ENCODE data around the gene ROS1. TPM values are rescaled to one million over a fixed set of nuclear protein-coding genes. Genes with fewer than 3 reads are reported as not detected.
A peak's percentile ranks its signal among the peaks of the same experiment; 100 is the strongest.

Gene ROS1
- total RNA-seq, 1 experiment from 2014 or later: 0.43 TPM

DNA sequence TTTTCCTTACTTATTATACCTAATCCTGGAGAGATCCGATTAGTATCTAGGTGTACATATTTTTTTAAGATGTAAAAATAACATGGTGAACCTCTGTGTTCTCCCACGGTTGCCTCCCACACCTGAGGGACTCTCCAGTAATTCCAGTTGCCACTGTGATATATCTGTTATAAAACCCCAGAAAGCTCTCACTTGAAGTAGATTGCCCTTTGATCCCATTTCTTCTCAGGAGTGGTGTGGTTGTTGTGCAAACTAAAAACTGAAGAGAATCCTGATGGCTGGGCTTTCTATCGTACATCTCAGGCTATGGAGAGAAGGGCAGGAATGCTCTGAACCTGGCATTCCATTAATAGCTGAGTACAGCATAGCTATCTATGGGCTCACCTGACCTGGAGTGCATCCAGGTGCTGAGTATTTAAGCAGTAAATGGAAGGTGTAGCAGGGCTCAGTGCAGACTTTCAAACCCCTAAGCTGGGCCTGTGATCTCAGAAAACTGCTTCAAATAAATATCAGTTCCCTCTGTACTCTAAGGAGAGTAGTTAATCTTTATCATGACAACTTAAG, 119.4 kb downstream of the ROS1 start:
- H3K9me3 ChIP-seq: no peaks in the 10 kb centered on the region
- no peak overlapping the region for H3K4me3 ChIP-seq
- no peaks in the 10 kb centered on the region for H3K36me3 ChIP-seq
- no peaks in the 10 kb centered on the region for H3K27me3 ChIP-seq
- no peak for DNase-seq

DNA sequence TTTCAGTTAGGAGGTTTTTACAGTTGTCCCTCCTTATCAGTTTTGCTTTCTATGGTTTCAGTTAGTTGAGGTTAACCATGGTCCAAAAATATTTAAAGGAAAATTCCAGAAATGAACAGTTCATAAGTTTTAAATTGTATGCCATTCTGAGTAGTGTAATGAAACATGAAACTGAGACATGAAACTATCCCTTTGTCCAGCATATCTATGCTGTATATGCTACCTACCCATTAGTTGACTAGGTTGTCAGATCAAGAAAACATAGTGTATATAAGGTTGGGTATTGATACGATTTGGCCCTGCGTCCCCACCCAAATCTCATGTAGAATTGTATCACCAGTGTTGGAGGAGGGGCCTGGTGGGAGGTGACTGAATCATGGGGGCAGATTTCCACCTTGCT, 121.3 kb downstream of the ROS1 start:
- no peak overlapping the region for H3K4me3 ChIP-seq
- H3K9me3 ChIP-seq: no peaks in the 10 kb centered on the region
- no peaks in the 10 kb centered on the region for H3K36me3 ChIP-seq
- no peaks in the 10 kb centered on the region for H3K27me3 ChIP-seq
- no peak for DNase-seq

DNA sequence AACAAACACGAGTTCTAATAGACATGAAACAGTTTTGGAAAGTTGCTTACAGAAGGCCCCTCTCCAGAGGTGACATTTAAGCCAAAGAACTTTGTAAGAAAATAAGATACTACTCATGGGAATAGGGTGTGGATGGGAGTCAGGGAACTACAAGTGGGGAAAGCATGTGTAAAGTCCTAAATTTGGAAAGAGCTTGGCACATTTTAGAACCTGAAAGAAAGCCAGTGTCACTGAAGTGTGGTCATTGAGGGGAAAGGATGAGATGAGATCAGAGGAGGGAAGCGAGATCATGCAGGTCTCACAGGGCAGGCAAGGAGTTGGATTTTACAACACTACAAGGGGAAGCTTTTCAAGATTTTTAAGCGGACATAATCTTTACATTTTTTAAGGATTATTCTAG, 122.4 kb downstream of the ROS1 start:
- DNase-seq: no peak
- Histone ChIP-seq H3K27me3 (no peaks in the 10 kb centered on the region), H3K36me3 (no peaks in the 10 kb centered on the region), H3K4me3 (no peak overlapping the region), H3K9me3 (no peaks in the 10 kb centered on the region)

DNA sequence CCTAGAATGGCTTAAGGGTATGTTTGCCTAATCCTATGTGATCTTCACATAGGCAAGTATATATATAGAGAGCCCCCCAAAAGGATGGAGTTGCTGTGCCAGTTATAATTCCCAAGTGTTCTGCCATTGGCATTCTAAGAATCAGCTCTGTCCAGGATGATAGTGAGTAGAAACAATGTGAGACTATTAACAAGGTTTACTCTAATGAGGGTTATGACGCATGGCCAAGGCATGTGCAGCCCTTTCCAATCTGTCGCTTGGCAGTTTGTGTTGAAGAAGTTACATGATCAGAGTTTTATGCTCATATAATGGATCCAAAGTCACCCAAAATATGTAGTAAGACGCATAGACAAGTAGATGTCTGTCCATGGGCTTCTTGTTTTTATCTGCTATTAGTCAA, 126.8 kb downstream of the ROS1 start:
- no peak overlapping the region for H3K4me3 ChIP-seq
- no peaks in the 10 kb centered on the region; the same call in 1 of the 2 replicates for H3K9me3 ChIP-seq
- no peaks in the 10 kb centered on the region for H3K36me3 ChIP-seq
- peak; percentile 24 for DNase-seq
- no peaks in the 10 kb centered on the region for H3K27me3 ChIP-seq

DNA sequence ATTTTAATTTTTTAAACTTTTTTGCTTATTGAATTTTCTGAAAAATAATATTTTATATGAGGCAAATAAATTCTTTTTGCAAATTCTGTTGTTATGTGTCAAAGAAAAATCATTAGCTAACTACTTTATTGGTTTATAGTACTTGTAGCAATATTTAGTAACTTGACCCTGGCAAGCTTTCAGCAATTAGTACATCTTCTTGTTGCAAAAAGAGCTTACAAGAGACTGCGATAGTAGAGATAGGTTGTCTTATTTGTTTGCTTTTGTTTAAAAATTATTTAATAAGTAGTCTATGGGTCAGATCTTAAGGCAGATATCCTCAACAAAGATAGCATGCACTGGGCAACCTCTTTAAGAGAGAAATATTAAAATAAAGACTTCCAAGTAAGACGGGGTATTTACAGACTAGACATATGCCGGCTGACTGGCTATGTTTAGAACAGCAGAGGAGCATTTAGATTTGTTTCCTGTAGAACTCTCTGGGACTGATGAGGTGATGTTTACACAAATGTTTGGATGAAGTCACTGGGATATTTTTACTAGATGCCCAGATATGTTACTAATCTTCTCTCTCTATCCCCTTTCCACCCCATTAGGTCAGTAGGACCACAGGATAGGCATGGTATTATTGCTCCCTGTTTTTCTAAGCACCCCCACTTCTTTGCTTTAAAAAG, 135.4 kb downstream of the ROS1 start:
- no peak for DNase-seq

DNA sequence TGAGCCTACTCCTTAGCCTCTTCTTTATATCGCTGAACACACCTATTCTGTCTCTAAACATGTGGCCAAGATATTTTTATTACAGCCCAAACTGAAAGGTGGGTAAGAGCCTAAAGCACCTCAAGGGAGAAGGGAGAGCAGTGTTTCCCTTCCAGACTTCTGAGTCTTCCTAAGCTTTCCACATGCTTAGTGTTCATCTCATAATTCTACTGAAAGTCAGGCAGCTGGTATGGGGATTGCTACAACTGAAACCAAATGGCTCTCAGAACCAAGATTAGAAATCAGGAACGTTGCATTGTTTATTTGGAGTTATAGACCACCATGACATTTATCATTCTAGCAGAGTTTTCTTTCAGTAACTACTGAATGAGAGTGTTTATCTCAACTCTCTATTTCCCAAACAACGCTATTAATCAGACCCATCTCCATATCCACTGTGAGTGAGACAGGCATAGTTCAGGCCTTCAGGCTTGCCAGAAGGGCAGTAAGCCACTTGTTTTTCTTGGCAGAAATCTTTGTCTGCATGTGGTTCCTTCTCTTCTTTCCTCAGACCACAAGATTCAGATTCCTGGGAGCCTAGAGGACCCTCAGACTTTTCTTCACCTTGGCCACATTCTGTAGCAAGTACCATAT, 137.5 kb downstream of the ROS1 start:
- no peaks in the 10 kb centered on the region for H3K36me3 ChIP-seq
- no peak overlapping the region for H3K4me3 ChIP-seq
- DNase-seq: peak; percentile 13
- H3K9me3 ChIP-seq: no peaks in the 10 kb centered on the region
- H3K27me3 ChIP-seq: no peaks in the 10 kb centered on the region

More for the DNA sequence above, 135.4 kb downstream of the ROS1 start:
- Histone ChIP-seq H3K9me3 (no peaks in the 10 kb centered on the region; the same call in 1 of the 2 replicates), H3K4me3 (no peak overlapping the region), H3K27me3 (no peaks in the 10 kb centered on the region), H3K36me3 (no peaks in the 10 kb centered on the region)

DNA sequence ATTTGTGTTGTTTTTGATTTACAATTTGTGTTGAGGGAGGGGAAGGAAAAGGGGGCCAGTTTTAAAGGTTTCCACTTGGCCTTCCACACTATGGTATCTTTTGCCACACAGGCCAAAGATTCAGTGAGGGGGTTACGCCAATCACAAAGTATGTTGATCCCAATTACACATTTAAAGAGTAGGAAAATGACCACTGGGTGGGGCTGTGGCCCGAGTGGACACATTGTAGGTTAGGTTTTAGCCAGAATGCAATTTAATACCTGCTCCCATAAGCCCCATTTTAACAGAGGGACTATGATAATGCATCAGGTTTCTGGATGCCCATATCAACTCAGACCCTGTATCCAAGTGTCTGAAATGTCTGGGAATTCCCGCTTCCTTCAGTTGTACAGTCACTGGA, 144.8 kb downstream of the ROS1 start:
- H3K36me3 ChIP-seq: no peaks in the 10 kb centered on the region
- DNase-seq: peak; percentile 24
- no peak overlapping the region for H3K4me3 ChIP-seq
- H3K9me3 ChIP-seq: no peaks in the 10 kb centered on the region
- 0 out of 2 replicates have a peak, but pooled peaks cover 5% of the 10 kb centered on the region for H3K27me3 ChIP-seq

DNA sequence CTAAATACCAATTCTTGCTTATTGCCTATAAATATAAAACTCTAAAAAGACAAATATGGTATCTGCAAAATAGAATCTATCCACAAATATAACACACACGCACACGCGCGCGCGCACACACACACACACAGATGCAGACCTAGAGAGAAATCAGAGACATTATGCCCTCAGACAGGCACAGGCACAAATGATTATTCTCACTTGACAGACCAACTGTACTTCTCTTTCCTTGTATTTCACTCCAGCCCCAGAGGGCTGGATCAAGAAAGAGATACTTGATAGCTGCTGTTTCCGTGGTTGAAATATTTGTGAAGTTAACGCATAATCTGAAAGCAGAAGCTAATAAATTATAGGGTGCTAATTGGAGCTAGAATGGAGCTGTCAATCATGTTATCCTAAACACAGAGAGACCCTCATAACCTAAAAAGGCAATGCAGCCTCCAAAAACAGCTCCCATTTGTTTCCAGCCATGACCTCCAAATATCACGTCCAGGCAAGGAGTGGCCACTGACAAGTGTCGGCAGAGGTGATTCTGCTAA, 148.9 kb downstream of the ROS1 start:
- H3K27me3 ChIP-seq: peaks cover 30% of the 10 kb centered on the region
- H3K9me3 ChIP-seq: no peaks in the 10 kb centered on the region
- DNase-seq: no peak
- H3K36me3 ChIP-seq: no peaks in the 10 kb centered on the region
- no peak overlapping the region for H3K4me3 ChIP-seq

DNA sequence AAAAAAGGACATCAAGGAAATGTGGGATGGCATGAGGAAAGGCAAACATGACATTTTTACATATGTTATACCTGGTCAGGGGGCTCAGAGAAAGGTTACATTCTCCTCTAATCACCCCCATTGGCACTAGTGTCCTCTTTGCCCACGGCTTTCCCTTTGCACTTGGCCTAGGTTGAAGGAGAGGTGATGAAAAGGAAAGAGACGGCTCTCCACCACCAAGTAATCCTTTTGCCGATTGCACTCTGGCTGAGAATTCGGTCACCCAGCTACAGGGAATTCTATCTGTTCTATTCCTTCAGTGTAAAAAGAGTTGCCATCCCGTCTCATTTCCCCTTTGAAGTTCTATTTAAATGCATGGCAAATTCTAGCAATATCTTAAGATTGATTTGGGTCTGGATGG, 150.0 kb downstream of the ROS1 start:
- DNase-seq: no peak
- peaks cover 36% of the 10 kb centered on the region for H3K27me3 ChIP-seq
- no peaks in the 10 kb centered on the region for H3K36me3 ChIP-seq
- no peaks in the 10 kb centered on the region for H3K9me3 ChIP-seq
- H3K4me3 ChIP-seq: no peak overlapping the region

DNA sequence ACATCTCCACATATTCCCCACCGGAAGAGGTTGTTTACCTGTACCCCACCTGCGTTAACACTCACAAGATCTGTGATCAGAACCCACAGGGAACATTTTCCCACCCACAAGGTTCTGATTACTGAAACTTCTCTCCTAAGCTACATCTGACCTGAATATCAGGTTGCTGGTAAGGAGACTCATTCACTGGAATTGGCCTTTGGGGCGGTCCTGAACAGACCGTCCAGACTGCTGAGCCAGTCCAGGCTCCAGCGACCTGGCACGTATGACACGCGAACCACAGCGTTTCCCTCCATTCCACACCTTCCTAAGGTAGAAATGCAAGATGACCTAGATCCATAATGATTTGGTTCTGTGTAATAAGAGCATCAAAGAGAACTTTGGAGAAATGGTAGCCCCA, 150.5 kb downstream of the ROS1 start:
- Histone ChIP-seq H3K4me3 (no peak overlapping the region), H3K36me3 (no peaks in the 10 kb centered on the region), H3K27me3 (peaks cover 36% of the 10 kb centered on the region), H3K9me3 (no peaks in the 10 kb centered on the region)
- DNase-seq: no peak

DNA sequence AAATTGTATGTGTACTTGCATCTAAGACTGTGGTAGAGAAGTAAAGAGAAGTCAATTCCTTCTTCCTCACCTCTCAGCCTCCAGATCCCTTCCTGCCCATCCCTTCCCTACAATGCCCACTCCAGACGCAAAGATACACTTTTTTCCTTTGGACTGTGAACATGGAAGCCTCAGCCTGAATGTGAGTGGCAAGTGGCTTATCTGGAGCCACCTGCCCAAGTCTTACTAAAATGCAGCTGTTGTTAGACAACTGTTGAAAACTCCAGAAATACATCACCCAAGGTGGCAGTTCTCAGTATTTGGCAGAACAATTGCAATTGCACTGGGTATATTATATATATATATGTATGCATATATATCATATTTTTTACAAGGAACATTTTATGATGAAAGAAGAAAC, 152.9 kb downstream of the ROS1 start:
- peaks cover 55% of the 10 kb centered on the region for H3K27me3 ChIP-seq

DNA sequence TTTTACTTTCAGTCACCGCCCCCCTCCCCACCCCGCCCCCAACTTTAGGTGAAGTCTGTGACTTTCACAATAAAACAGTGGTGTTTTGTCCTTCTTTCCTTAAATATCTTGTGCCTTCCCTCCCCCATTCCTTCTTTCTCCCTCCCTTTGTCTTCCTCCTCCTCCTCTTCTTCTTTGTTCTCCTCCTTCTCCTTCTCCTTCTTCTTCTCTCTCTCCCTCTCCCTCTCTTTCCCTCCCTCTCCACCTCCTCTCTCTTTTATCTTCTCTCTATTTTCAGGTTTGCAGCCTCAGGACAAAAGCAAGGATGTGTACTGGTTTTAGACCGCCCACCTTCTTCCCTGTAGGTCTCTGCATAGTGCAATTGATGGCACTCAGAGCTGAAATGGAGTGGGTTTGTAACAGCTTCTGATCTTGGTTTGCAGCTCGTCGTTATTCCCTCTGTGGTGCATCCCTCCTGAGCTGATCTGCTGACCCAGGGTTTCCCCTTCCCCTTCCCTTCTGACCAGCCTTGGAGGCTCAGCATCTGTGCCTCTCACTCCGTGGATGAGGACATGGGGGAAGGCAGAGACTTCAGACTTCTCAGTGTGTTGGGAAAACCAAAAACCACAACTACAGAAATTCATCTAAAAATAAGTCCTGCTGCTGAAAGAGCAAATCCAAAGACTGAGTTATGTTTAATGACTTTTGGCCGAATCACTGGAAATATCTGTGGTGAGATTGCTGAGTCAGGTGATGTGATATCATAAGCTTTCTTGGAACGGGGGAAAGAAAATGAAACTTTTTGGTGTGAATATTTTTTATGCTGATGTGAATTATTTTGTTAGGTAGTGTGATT, 153.5 kb downstream of the ROS1 start:
- no peak for DNase-seq
- Histone ChIP-seq H3K27me3 (peaks cover 60% of the 10 kb centered on the region), H3K36me3 (no peaks in the 10 kb centered on the region), H3K9me3 (no peaks in the 10 kb centered on the region), H3K4me3 (no peak overlapping the region)

More for the DNA sequence above, 152.9 kb downstream of the ROS1 start:
- DNase-seq: no peak
- Histone ChIP-seq H3K9me3 (no peaks in the 10 kb centered on the region), H3K4me3 (no peak overlapping the region), H3K36me3 (no peaks in the 10 kb centered on the region)

DNA sequence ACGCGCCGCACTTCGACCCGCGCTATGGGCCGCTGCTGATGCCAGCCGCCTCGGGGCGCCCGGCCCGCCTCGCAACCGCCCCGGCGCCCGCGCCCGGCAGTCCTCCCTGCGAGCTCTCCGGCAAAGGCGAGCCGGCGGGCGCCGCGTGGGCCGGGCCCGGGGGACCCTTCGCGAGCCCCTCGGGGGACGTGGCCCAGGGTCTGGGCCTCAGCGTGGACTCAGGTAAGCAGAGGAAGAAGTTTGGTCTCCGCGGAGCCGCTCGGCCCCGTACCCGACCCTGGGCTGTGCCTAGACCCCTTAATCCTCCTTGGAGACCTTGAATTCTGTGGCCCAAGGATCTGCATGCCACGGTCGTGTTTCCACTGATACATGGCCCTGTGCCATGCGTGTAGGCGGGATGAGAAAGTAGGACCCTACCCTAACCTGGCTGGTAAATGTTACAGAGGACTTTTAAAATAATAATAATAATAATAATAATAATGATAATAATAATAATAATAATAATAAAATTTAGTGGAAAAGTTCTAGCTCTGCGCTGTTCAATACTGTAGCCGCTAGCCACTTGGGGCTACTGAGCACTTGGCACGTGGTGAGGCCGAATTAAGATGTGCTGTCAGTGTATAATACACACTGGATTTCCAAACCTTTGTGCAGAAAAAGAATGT, 154.8 kb downstream of the ROS1 start:
- H3K4me3 ChIP-seq: no peak overlapping the region
- peaks cover 72% of the 10 kb centered on the region for H3K27me3 ChIP-seq
- no peaks in the 10 kb centered on the region for H3K9me3 ChIP-seq
- peak; percentile 26 for DNase-seq
- no peaks in the 10 kb centered on the region for H3K36me3 ChIP-seq

DNA sequence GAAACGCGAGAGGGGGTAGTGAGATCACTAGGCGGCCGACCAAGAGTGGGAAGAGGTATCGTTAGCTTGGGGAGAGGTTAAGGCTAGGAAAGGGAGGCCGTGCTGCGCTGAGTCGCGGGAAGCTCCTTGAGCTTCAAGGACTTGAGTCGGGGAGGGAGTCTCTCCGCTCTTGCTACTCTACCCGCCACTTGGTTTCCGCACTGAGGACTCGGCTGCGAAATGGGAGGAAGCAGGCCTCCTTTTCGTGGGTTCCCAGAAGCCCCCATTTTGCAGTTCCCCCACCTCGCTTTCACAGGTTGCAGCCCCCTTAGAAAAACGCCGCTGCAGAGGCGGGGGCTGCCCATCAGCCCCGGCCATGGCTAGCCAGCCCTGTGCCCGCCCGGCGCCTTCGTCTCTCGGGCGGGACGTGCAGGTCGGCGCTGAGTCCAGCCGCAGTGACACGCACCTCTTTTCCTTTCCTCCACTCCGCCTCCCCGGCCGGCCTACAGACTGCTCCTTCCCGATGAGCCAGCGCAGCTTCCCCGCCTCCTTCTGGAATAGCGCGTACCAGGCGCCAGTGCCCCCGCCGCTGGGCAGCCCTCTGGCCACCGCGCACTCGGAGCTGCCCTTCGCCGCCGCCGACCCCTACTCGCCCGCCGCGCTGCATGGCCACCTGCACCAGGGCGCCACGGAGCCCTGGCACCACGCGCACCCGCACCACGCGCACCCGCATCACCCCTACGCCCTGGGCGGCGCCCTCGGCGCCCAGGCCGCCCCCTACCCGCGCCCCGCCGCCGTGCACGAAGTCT, 155.5 kb downstream of the ROS1 start:
- H3K9me3 ChIP-seq: no peaks in the 10 kb centered on the region
- no peaks in the 10 kb centered on the region for H3K36me3 ChIP-seq
- DNase-seq: peak; percentile 61
- peak overlapping the region; percentile 24 for H3K4me3 ChIP-seq
- H3K27me3 ChIP-seq: peaks cover 77% of the 10 kb centered on the region

DNA sequence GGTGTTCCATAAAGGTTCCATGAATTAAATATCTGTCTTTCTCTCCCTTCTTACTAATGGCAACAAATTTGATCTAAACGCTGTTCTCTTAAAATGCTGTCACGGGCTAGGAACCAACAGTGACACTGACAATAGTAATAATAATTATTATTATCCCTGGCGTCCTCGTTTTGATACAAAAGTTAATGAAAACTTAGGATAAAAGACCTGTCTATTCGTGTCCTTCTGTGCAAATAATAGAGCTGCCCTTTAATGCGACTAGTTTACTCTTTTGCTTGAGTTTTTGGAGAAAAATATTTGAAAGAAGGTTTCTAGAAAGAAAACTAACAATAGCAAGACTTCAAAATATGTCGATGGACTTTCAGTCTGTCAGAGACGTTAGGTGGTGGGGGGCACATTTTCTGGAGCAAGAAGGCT, 156.1 kb downstream of the ROS1 start:
- Histone ChIP-seq H3K4me3 (no peak overlapping the region), H3K9me3 (no peaks in the 10 kb centered on the region), H3K36me3 (no peaks in the 10 kb centered on the region), H3K27me3 (peaks cover 76% of the 10 kb centered on the region)
- no peak for DNase-seq

DNA sequence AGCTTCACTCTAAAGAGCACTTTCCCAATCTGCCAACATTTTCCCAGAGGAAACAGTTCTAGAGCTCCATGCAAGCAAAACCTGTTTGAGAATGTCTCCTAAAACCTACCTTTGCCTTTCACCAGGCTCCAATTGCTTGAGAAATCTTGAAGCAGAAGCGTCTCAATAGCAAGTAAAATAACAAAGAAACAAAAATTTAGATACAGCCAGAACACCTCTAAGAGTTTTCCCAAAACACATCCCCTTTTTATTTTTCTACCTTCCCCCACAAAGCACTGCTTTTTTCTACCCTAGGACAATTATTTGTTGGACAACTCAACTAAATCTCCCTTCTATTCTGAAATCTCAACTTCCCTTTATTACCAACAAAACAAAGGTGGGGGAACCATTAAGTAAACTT, 156.8 kb downstream of the ROS1 start:
- Histone ChIP-seq H3K36me3 (no peaks in the 10 kb centered on the region), H3K27me3 (peaks cover 79% of the 10 kb centered on the region), H3K9me3 (no peaks in the 10 kb centered on the region), H3K4me3 (no peak overlapping the region)
- no peak for DNase-seq
